Endodermal cell (in vitro differentiated cells): ENCODE data around the gene S100A1. TPM values are rescaled to one million over a fixed set of nuclear protein-coding genes. Genes with fewer than 3 reads are reported as not detected.

Experiments
- DNase-seq: peaks from one replicate; pipeline ENCODE4 v3.0.0-alpha.2; 2017
- H3K27ac ChIP-seq: 2 replicates; pipeline ENCODE4 v1.5.1; 2013; ENCODE audit warnings: mild to moderate bottlenecking, low read depth, low read length, moderate library complexity
- H3K27me3 ChIP-seq: 2 replicates; pipeline ENCODE4 v1.6.1; 2013; ENCODE audit warnings: mild to moderate bottlenecking, low read length, moderate library complexity; ENCODE audit not compliant: insufficient read depth, control insufficient read depth, poor library complexity, severe bottlenecking
- H3K36me3 ChIP-seq: 2 replicates; pipeline ENCODE4 v1.7.0; 2013; ENCODE audit warnings: mild to moderate bottlenecking, low read length, moderate library complexity; ENCODE audit not compliant: control insufficient read depth, insufficient read depth
- H3K4me1 ChIP-seq: one replicate; pipeline ENCODE4 v1.7.0; 2013; ENCODE audit warnings: low read length; ENCODE audit not compliant: control insufficient read depth, insufficient read depth
- H3K4me3 ChIP-seq: 2 replicates; pipeline ENCODE4 v1.5.1; 2013; ENCODE audit warnings: mild to moderate bottlenecking, low read length, moderate library complexity
- H3K9ac ChIP-seq: 2 replicates; pipeline ENCODE4 v1.6.1; 2013; ENCODE audit warnings: mild to moderate bottlenecking, low read length, moderate library complexity; ENCODE audit not compliant: poor library complexity, severe bottlenecking; ENCODE audit errors: extremely low read depth
- H3K9me3 ChIP-seq: 2 replicates; pipeline ENCODE4 v1.6.1; 2013; ENCODE audit warnings: mild to moderate bottlenecking, low read length, moderate library complexity; ENCODE audit not compliant: control insufficient read depth
- H3K27ac Mint-ChIP-seq: 2 replicates; pipeline ENCODE4 v1.8.0; 2020; ENCODE audit warnings: mixed read lengths
- H3K27me3 Mint-ChIP-seq: 2 replicates; pipeline ENCODE4 v1.8.0; 2021; ENCODE audit warnings: mild to moderate bottlenecking, mixed read lengths; ENCODE audit not compliant: insufficient read depth
- H3K36me3 Mint-ChIP-seq: 2 replicates; pipeline ENCODE4 v1.8.0; 2020; ENCODE audit warnings: low read depth, mixed read lengths
- H3K4me1 Mint-ChIP-seq: 2 replicates; pipeline ENCODE4 v1.8.0; 2020; ENCODE audit warnings: mixed read lengths
- H3K4me3 Mint-ChIP-seq: 2 replicates; pipeline ENCODE4 v1.8.0; 2020; ENCODE audit warnings: mild to moderate bottlenecking, moderate library complexity, mixed read lengths
- H3K9me3 Mint-ChIP-seq: 2 replicates; pipeline ENCODE4 v1.8.0; 2020; ENCODE audit warnings: mild to moderate bottlenecking, mixed read lengths
- WGBS, 2 experiments: methylation state at CpG; one replicate each; pipeline versions ENCODE4 v1.1.5 to v1.1.7; 2013; ENCODE audit warnings: missing lambda C conversion rate in 2 of 2, mixed read lengths in 1 of 2; ENCODE audit not compliant: insufficient coverage in 1 of 2, insufficient read length in 1 of 2; 5-methylcytosine and 5-hydroxymethylcytosine counted together
- total RNA-seq, 2 donors: library from RNA; stranded (reverse); fragmentation: NEBNext Ultra II Directional in 1 of 2; extraction: Animal tissue kit (Norgen Biotek cat#: 25700) in 1 of 2; gene quantifications; 2 replicates in 1 of 2; 3 replicates in 1 of 2; pipeline ENCODE4 v1.2.1, GENCODE V29; 2021
- TF ChIP-seq, protein P1 (sequence below): fragments of 200-600 bp; sonication (generic); conservative IDR thresholded peaks from 2 replicates; pipeline ENCODE4 v1.5.0; 2021; ENCODE audit warnings: antibody characterized with exemption, mild to moderate bottlenecking

Gene S100A1
- total RNA-seq, 2 donors from 2014 or later: 1.8 to 5.0 TPM

DNA sequence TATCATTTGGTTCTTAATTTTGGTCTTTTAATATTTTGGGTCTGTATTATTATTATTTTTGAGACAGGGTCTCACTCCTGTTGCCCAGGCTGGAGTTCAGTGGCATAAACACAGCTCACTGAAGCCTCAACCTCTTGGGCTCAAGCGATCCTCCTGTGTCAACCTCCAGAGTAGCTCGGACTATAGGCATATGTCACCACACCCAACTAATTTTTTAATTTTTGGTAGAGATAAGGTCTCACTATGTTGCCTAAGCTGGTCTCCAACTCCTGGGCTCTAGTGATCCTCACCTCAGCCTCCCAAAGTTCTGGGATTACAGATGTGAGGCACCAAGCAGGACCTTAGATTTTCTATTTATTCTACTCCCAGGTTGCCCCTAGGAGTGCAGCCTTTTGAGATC is 45.3 kb downstream of the S100A1 start:
- H3K36me3 Mint-ChIP-seq: peaks cover 18% of the 10 kb centered on the region

GRCh38 chr1:153677718-153678518 is 49.7 kb downstream of the S100A1 start:
- Mint-ChIP-seq H3K9me3 (no peaks in the 10 kb centered on the region), H3K27me3 (peaks cover 37% of the 10 kb centered on the region), H3K4me3 (peak overlapping the region; percentile 71), H3K36me3 (no peaks in the 10 kb centered on the region), H3K27ac (no peak overlapping the region), H3K4me1 (peaks cover 8% of the 10 kb centered on the region)
- WGBS, 2 experiments: 6 to 11% methylated on average over 9 to 29 of the region's 29 CpGs
- Histone ChIP-seq H3K27me3 (peaks cover 33% of the 10 kb centered on the region), H3K36me3 (no peaks in the 10 kb centered on the region), H3K4me3 (peak overlapping the region; percentile 73), H3K27ac (no peak overlapping the region), H3K9ac (no peak overlapping the region), H3K9me3 (no peaks in the 10 kb centered on the region), H3K4me1 (no peaks in the 10 kb centered on the region)
- DNase-seq: peak; percentile 89
- TF ChIP-seq, protein P1, sequence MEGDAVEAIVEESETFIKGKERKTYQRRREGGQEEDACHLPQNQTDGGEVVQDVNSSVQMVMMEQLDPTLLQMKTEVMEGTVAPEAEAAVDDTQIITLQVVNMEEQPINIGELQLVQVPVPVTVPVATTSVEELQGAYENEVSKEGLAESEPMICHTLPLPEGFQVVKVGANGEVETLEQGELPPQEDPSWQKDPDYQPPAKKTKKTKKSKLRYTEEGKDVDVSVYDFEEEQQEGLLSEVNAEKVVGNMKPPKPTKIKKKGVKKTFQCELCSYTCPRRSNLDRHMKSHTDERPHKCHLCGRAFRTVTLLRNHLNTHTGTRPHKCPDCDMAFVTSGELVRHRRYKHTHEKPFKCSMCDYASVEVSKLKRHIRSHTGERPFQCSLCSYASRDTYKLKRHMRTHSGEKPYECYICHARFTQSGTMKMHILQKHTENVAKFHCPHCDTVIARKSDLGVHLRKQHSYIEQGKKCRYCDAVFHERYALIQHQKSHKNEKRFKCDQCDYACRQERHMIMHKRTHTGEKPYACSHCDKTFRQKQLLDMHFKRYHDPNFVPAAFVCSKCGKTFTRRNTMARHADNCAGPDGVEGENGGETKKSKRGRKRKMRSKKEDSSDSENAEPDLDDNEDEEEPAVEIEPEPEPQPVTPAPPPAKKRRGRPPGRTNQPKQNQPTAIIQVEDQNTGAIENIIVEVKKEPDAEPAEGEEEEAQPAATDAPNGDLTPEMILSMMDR: peak; percentile 94

More for the DNA sequence above, 45.3 kb downstream of the S100A1 start:
- TF ChIP-seq, protein P1: no peak
- Histone ChIP-seq H3K36me3 (peaks cover 15% of the 10 kb centered on the region), H3K9ac (no peak overlapping the region), H3K4me1 (no peaks in the 10 kb centered on the region), H3K9me3 (peaks cover 7% of the 10 kb centered on the region), H3K27ac (no peak overlapping the region), H3K27me3 (peaks cover 8% of the 10 kb centered on the region), H3K4me3 (no peak overlapping the region)
- WGBS, 2 experiments: 94 to 100% methylated on average over 1 to 2 of the region's 2 CpGs
- Mint-ChIP-seq H3K4me1 (peaks cover 11% of the 10 kb centered on the region), H3K27ac (no peak overlapping the region), H3K4me3 (no peak overlapping the region), H3K27me3 (peaks cover 8% of the 10 kb centered on the region), H3K9me3 (no peaks in the 10 kb centered on the region)
- DNase-seq: no peak

GRCh38 chr1:153678519-153679336 is 50.5 kb downstream of the S100A1 start, which contains the start of gene NPR1:
Gene NPR1 (plus strand): TSS chr1:153678688. CDS start chr1:153679109, 421 bp downstream.
- Histone ChIP-seq H3K27ac (no peak within 1 kb of the TSS), H3K27me3 (peaks cover 33% of the 10 kb centered on the region), H3K4me1 (no peaks in the 10 kb centered on the region), H3K4me3 (peak within 1 kb of the TSS; percentile 73), H3K9me3 (no peaks in the 10 kb centered on the region), H3K36me3 (no peaks in the 10 kb centered on the region), H3K9ac (no peak within 1 kb of the TSS)
- no peak within 1 kb of the TSS for H3K27ac Mint-ChIP-seq
- peaks cover 8% of the 10 kb centered on the region for H3K4me1 Mint-ChIP-seq
- peaks cover 37% of the 10 kb centered on the region for H3K27me3 Mint-ChIP-seq
- DNase-seq: peak; percentile 83
- H3K9me3 Mint-ChIP-seq: no peaks in the 10 kb centered on the region
- TF ChIP-seq, protein P1: no peak
- H3K36me3 Mint-ChIP-seq: no peaks in the 10 kb centered on the region
- WGBS, 2 experiments: 0 to 1% methylated on average over 11 to 78 of the region's 78 CpGs
- H3K4me3 Mint-ChIP-seq: peak within 1 kb of the TSS; percentile 71
